Parathyroid adenoma (tissue), 2 donors: ENCODE data around the gene ACADM.

Source experiments
- H2AFZ ChIP-seq: fragments of 300-600 bp; sonication (generic); one replicate; pipeline ENCODE4 v1.7.0; 2017; ENCODE audit warnings: antibody characterized with exemption, mild to moderate bottlenecking
- H3K27ac ChIP-seq: fragments of 300-600 bp; sonication (generic); one replicate; pipeline ENCODE4 v1.7.0; 2017
- H3K27me3 ChIP-seq: fragments of 300-600 bp; sonication (generic); one replicate; pipeline ENCODE4 v1.7.0; 2017; ENCODE audit warnings: low read length; ENCODE audit not compliant: control insufficient read depth, insufficient read depth
- H3K36me3 ChIP-seq: fragments of 300-600 bp; sonication (generic); one replicate; pipeline ENCODE4 v1.7.0; 2017; ENCODE audit warnings: low read length; ENCODE audit not compliant: control insufficient read depth, insufficient read depth
- H3K4me1 ChIP-seq: fragments of 300-600 bp; sonication (generic); one replicate; pipeline ENCODE4 v1.7.0; 2017; ENCODE audit warnings: control low read depth
- H3K4me2 ChIP-seq: fragments of 300-600 bp; sonication (generic); one replicate; pipeline ENCODE4 v1.7.0; 2017; ENCODE audit warnings: low read length
- H3K4me3 ChIP-seq: fragments of 300-600 bp; sonication (generic); one replicate; pipeline ENCODE4 v1.7.0; 2017; ENCODE audit warnings: low read depth, low read length
- H3K79me2 ChIP-seq: fragments of 300-600 bp; sonication (generic); one replicate; pipeline ENCODE4 v1.7.0; 2017; ENCODE audit warnings: control low read depth
- H3K9ac ChIP-seq: fragments of 300-600 bp; sonication (generic); one replicate; pipeline ENCODE4 v1.7.0; 2017; ENCODE audit warnings: mild to moderate bottlenecking
- H3K9me3 ChIP-seq: fragments of 300-600 bp; sonication (generic); one replicate; pipeline ENCODE4 v1.7.0; 2017; ENCODE audit warnings: low read length; ENCODE audit not compliant: control insufficient read depth
- CTCF ChIP-seq: fragments of 300-600 bp; sonication (generic); IDR thresholded peaks from one replicate; pipeline ENCODE4 v1.7.0; 2017; ENCODE audit warnings: antibody characterized with exemption, mild to moderate bottlenecking
- donor health status: primary hyperparathyroidism.

ACADM gene

GRCh38 chr1:75785320-75785982, 60.9 kb downstream of the ACADM start:
- Histone ChIP-seq H3K36me3 (no peaks in the 10 kb centered on the region), H3K4me3 (peak overlapping the region; percentile 90), H3K9ac (peak overlapping the region; percentile 0), H3K27ac (peak overlapping the region; percentile 61), H2AFZ (peak overlapping the region; percentile 96), H3K9me3 (no peaks in the 10 kb centered on the region), H3K4me2 (peak overlapping the region; percentile 78), H3K27me3 (no peaks in the 10 kb centered on the region), H3K79me2 (peaks cover 3% of the 10 kb centered on the region), H3K4me1 (no peaks in the 10 kb centered on the region)
- TF ChIP-seq CTCF, result no peak

- H3K79me2 ChIP-seq, result peaks cover 3% of the 10 kb centered on the region
- no peaks in the 10 kb centered on the region for H3K4me1 ChIP-seq
- peak within 1 kb of the TSS; percentile 61 for H3K27ac ChIP-seq
- no peaks in the 10 kb centered on the region for H3K36me3 ChIP-seq
- H3K9me3 ChIP-seq, result no peaks in the 10 kb centered on the region
- H3K27me3 ChIP-seq, result no peaks in the 10 kb centered on the region
- H3K4me3 ChIP-seq, result peak within 1 kb of the TSS; percentile 90
- peak within 1 kb of the TSS; percentile 29 for H3K9ac ChIP-seq
- H3K4me2 ChIP-seq, result peak within 1 kb of the TSS; percentile 78
- peak within 1 kb of the TSS; percentile 96 for H2AFZ ChIP-seq
- no peak for TF ChIP-seq CTCF
Observed at GRCh38 chr1:75785983-75786853, 61.7 kb downstream of the ACADM start, which contains the start of gene RABGGTB. RABGGTB (plus strand) TSS chr1:75786256; CDS start chr1:75786272, 16 bp downstream.

GRCh38 chr1:75786901-75787493, 62.5 kb downstream of the ACADM start:
- Histone ChIP-seq H3K4me2 (peak overlapping the region; percentile 78), H3K27me3 (no peaks in the 10 kb centered on the region), H3K4me3 (peak overlapping the region; percentile 90), H3K4me1 (no peaks in the 10 kb centered on the region), H3K36me3 (no peaks in the 10 kb centered on the region), H2AFZ (no peak overlapping the region), H3K9me3 (no peaks in the 10 kb centered on the region), H3K27ac (no peak overlapping the region), H3K79me2 (peaks cover 3% of the 10 kb centered on the region), H3K9ac (peak overlapping the region; percentile 29)
- no peak for TF ChIP-seq CTCF

- Histone ChIP-seq H3K36me3 (no peaks in the 10 kb centered on the region), H3K9me3 (no peaks in the 10 kb centered on the region), H3K27ac (no peak overlapping the region), H3K4me3 (peak overlapping the region; percentile 90), H3K9ac (no peak overlapping the region), H3K4me2 (peak overlapping the region; percentile 78), H3K79me2 (peaks cover 3% of the 10 kb centered on the region), H3K4me1 (no peaks in the 10 kb centered on the region), H2AFZ (no peak overlapping the region), H3K27me3 (no peaks in the 10 kb centered on the region)
- TF ChIP-seq CTCF, result no peak
Observed at GRCh38 chr1:75787524-75787923, 63.0 kb downstream of the ACADM start.
